HPDE6-E6E7 (cell line): ENCODE measurements around the gene ELL.

Source experiments
- DNase-seq: peaks from one replicate; pipeline ENCODE4 v3.0.0; 2011; ENCODE audit warnings: missing footprints; ENCODE audit errors: extremely low spot score

The ELL gene

GRCh38 chr19:18445262-18445948, 76.5 kb downstream of the ELL start:
- no peak for DNase-seq

- no peak for DNase-seq
Observed at GRCh38 chr19:18444513-18444912, 77.4 kb downstream of the ELL start.

- no peak for DNase-seq
Observed at GRCh38 chr19:18443831-18444230, 78.0 kb downstream of the ELL start.

- DNase-seq = no peak
Observed at GRCh38 chr19:18443406-18443805, 78.5 kb downstream of the ELL start.

GRCh38 chr19:18442941-18443340, 78.9 kb downstream of the ELL start:
- no peak for DNase-seq

- DNase-seq = no peak
Observed at GRCh38 chr19:18441804-18442788, 79.8 kb downstream of the ELL start.

- no peak for DNase-seq
Observed at GRCh38 chr19:18440936-18441803, 80.7 kb downstream of the ELL start.

- no peak for DNase-seq
Observed at GRCh38 chr19:18440415-18440877, 81.4 kb downstream of the ELL start.

- no peak for DNase-seq
Observed at GRCh38 chr19:18439910-18440237, 82.0 kb downstream of the ELL start.

GRCh38 chr19:18439025-18439909, 82.6 kb downstream of the ELL start:
- DNase-seq = no peak

- DNase-seq = no peak
Observed at GRCh38 chr19:18438331-18439024, 83.4 kb downstream of the ELL start.

- no peak for DNase-seq
Observed at GRCh38 chr19:18437491-18438330, 84.2 kb downstream of the ELL start, which contains the start of gene ISYNA1. Gene ISYNA1 (minus strand): TSS chr19:18438133. CDS start chr19:18437979, 154 bp downstream.

GRCh38 chr19:18436671-18437490, 85.0 kb downstream of the ELL start:
- no peak for DNase-seq

GRCh38 chr19:18435842-18436670, 85.8 kb downstream of the ELL start:
- no peak for DNase-seq

GRCh38 chr19:18435178-18435841, 86.6 kb downstream of the ELL start:
- no peak for DNase-seq

GRCh38 chr19:18434411-18435175, 87.3 kb downstream of the ELL start:
- no peak for DNase-seq
